Measurements from ENCODE around the gene MEOX2.

Gene MEOX2

DNA sequence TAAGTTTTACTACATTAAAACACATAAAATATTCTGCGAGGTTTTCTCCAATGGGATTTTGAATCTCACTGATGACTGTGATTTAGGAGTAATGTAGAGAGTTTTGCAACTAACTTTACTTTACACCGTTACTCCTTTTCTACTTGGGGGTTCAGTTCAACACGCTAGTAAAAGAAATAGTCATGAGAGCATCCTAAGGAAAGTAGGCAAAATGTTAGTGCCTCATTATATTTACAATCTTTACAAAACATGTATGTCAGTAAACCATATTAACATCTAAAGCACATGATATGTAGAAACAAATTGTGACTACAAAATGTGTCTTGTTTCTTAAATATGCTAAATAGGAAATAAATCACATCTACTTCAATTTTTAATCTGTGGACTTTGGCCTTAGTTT, 6.0 kb downstream of the MEOX2 start:
- no peak for DNase-seq

DNA sequence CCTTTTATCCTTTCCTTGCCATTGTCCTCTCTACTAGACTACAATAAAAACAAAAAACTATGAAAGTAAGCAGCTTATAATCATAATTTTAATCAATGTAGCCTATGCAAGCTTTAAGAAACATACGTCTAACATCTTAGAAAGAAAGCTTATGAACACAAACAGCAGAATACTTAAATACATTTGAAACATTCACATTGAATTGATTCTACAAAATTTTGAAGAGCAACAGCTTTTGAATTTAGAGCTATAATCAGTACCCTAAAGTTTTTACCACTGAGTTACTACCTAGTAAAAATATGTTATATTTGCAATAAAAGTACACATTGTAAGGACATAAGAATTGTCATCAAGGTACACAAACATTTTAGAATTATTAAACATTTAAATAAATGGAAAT, 7.2 kb downstream of the MEOX2 start:
- no peak for DNase-seq

DNA sequence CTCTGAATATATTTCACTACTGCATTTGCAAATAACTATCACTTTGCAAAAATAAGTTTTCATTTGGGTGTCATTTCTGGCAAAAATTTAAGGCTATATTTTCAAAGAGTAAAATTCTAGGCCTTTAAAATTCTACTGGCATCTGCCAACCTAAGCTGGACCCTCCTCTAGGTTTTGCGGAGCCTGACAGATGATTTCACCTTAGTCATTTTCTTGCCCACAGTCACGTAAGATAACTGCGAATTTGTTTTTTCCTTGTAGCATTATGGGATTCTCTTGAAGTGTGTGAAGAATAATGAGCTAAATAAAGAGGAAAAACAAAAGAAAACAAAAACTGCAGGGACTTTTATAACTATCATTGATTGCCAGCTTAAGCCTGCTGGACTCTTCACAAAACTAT, 7.8 kb downstream of the MEOX2 start:
- no peak for DNase-seq

DNA sequence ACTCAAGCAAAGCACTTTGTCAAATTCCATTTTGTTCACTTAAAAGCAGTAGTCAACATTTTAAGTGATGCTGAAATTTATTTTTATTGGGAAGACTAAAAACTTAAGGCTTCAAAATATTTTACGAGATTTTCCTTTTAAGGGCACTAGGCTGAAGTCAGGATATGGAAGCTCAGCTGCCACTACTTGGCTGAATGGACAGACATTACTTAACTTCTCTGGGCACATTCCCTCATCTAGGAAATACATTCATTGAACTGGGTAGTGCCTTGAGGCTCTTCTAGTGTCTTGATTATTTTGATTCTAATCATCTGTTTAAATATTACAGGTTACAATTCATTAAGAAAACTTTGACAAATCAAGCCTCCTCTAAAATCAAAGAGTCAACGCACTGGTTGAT, 11.1 kb downstream of the MEOX2 start:
- no peak for DNase-seq

DNA sequence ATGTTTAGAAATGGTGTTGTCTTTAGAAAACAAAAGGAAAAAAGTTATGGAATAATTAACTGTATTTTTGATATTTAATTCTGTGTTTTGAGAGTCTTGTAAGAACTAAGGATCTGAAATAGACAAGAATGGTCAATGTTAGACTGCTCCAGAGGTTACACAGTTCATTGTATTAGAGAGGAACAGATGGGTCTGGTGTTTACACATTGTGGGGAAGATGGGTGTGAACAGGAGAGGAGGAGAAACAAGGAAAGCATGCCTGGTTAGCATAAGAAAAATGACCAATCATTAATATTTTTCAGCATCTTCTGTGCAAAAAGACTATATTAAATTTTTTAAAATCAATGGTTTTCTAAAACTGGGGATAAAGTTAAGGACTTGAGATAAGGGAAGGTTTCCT, 11.9 kb downstream of the MEOX2 start:
- DNase-seq: no peak

DNA sequence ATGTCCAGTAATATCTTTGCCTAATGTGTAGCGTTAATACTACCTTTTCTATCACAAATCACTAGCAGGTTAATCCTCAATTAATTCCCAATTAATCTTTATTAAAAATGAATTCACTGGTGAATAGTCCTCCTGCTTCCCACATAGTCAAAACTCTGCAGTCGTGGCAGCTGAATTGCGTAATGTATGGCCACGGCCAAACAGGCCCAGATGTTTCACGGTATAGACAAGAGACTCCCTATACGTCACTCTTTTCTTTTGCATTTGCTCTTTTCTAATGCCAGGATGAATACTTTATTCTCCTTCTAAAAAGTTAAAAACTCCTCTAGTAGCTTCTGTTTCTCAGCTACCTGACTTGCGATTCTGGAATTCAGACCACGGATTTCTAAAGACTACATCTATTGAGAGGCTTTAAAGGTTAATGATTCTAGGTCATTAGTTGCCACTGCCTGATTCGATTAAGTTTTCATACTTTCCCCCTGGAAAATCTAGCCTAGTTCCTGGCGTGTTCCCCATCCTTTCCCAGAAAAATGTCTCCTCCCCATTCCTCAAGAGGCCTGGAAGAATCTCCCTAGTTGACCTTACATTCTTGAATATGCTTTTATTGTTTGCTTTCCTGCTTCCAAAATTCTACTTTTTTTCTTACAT, 16.9 kb downstream of the MEOX2 start:
- DNase-seq: no peak

DNA sequence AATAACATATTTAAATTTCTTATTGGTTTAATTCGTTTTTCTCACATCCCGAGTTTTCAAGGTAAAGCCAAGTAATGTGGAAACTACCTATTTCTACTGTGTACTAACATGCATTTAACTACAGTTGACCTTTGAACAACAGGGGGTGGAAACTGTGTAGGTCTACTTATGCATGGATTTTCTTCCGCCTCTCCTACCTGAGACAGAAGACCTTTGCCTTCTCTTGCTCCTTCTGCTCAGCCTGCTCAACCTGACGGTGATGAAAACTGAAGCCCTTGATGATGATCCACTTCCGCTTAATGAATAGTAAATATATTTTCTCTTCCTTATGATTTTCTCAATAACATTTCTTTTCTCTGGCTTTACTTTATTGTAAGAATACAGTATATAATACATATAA, 18.5 kb downstream of the MEOX2 start:
- DNase-seq: no peak

DNA sequence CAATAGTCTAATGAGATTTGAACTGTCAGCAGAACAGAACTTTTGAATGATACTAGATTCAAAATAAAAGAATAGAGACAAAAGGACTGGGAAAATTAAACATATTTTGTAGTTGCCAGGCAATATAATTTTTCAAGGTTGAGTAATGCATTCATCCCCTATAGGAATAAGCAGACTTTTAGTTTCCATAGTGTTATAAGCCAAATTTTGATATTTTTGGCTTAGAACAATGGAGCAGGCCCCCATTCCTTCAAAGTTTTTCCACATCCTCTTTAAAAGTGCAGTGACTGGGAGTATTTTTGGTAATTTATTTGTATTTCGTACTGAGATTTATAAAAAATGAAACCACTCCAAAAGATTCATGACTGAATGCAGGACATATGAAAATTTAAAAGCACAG, 24.0 kb downstream of the MEOX2 start:
- no peak for DNase-seq

DNA sequence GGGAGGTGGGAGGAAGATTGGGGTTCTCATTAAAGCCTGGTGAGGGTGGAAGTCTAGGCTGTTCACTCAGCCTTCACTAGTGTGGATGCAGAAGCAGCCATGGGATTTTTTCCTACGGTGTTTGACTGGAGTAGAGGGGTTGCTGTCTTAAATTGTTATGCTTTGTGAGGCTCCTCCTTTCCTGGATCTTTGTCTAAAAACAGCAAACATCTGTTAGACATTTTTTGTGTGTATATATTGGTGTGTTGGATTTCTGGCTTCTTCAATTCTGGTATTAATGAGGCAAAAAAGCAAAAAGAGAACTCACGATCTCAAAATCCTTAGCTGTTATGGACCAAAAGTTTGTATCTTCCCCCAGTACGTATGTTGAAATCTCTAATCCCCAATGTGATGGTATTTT, 28.2 kb downstream of the MEOX2 start:
- no peak for DNase-seq

DNA sequence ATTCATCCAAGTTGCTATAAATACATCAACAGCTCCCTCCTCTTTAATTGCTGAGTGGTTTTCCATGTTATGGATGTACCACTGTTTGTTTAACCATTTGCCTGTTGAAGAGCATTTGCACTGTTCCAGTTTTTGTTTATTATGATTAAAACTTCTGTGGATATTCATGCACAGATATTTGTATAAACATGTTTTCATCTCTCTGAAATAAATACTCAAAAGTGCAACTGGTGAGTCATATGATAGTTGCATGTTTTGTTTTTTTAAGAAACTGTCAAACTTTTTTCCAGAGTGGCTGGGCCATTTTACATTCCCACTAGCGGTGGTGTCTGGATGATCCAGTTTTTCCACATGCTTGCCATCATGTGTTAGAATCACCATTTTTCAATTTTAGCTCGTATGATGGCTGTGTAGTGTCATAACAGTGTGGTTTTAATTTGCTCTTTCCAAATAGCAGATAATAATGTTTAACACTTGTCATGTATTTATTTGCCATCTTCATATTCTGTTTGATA, 33.6 kb downstream of the MEOX2 start:
- DNase-seq: peak; percentile 16

DNA sequence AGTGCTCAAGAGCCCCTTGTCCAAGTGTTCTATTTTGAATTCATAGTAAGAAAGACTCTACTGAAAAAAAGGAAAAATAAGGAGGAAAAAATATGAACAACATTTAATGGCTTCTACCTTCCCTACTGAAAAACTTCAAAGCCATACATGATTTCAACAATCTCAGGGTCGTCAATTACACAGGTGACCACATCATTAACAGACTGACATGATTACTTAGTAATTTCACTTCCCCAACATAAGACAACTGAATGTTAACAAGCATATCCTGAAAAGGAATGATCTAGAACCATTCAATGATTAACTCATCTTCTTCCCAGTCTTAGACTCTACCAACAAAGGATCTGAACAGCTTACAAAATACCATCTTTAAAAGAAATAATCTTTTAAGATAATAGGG, 34.8 kb downstream of the MEOX2 start:
- DNase-seq: no peak

DNA sequence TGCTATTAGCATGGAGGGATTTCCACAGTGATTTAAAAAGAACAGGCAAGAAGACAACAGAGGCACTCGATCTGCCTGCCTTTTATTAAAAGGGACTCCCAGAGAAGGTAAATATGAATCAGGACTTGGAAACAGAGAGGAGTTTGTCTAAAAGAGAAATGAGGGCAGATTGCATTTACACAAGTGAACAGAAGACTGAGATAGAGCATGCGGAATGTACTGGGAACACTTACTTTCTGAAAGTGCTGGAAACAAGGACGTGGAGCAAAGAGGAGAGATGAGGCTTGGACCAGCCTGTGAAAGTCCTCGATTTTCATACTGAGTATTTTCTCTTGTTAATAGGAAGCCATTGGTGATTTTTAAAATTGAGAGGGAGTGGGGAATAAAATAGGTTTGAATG, 35.7 kb downstream of the MEOX2 start:
- no peak for DNase-seq

DNA sequence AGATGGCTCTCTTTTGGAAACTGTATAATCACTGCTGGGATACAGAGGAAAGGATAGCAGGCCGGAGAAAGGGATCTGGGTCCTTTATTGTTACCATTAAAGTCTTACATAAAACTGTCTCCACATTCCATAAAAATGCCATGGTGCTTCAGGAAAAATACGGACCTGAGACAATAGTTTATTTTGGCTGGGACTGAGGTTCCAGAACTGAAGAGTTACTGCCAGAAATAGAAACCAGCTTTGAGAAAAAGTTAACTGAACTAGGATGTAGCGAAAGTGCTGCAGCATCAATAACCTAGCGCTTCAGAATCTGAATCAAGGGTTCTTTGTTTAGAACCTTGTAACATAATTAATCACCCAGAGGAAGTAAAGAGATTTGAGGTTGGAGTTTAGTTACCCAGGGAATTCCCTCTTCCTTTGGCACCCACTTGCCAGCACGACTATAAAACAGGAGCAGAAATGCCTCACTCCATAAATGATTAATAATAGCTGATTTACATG, 38.0 kb downstream of the MEOX2 start:
- DNase-seq: no peak

DNA sequence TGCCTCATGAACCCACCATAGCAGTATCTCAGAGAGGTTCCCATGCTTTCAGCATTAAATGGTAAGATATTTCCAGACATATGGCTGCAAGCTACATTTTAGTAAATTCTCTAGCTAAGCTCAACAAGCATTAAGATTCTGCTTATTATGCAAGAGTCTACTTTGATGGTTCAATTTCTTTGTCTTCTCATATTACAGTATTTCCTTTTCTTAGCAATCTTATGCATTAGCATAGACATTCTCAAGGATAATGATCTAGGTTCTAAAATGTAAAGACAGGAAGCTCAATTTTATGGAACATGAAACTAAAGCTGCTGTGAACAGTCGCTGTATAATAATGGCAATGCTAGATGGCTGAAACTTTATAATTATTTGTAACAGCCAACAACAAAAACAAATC, 39.2 kb downstream of the MEOX2 start:
- no peak for DNase-seq

DNA sequence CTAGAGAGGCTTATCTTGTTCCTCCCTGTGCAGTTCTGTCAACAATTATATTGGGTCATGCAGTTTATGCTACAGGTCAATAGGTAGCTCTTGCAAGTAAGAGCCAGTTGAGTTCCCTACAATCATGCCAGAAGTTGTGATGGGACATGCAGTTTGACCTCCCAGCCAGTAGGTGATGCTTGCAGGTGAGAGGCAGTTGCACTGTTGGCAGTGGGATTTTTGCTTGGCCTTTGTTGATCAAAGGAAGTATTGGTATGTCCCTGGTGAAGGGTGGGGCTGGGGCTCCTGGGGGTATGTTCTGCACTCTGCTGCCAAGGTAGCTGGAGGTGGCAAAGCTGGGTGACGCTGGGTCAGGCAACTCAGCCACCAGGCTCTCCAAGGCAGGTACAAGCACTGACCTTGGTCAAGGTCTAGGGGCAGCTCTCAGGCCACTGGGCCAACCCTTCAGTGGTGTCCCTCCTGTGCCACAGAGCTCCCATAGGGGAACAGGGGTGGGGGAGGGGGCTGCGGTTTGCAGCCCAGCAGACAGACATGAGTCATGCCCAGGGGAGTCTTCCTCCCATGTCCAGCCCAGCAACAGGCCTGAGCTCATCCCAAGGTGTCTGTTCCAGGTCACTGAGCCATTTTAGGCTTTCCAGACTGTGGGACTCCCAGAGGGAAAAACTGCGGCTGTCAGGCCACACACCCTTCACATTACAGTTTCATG, 43.3 kb downstream of the MEOX2 start:
- no peak for DNase-seq

DNA sequence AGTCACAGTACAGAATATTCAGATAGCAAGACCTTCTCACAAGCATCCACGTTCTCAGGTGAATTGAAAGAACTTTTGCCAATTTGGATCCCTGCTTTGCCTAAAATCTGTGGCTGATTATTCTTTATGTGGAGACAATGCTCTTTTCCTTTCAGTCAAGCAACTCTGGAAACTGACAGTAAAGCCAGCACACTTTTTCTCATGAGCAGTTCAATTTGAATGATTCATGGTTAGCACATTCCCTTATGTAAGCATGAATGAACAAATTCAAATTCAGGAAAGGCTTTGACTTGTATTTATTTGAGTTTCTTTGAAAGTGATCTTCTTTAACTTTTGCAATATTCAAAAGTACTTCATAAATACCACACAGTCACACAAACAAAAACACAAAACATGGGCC, 57.6 kb downstream of the MEOX2 start:
- DNase-seq: no peak

DNA sequence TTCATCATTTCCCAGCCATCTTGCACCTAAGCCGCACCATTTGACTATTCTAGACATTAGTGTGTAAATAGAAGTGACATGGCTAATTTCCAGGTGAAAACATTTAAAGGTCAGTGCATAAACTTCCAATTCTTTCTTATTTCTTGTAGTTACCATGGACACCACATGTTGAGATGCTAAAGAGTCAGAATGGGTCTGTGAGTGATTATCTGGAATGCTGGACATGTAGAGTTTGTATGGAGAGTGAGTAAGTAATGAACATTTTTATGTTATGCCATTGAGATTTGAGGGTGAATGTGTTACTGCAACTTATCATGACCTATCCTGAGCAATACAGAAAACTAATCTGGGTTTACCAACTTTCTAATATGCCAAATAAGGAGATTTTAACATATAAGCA, 60.4 kb downstream of the MEOX2 start:
- DNase-seq: no peak

DNA sequence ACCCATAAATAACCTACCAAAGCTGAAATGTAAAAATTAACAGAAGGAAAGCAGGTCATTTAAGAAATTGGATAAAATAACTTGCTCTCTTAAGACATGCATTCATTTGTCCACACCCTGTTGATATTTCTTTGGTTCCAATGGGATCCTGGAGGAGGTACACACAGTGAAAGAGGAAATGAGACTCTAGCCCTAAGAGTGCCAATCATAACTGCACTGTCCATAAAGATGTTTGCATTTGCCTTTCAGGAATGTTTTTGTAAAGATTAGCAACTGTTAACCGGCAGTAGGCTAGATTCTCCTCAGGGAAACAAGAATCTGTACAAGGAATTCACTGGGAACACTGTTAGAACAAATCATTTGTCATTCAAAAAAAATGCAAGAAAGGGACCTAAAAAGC, 61.0 kb downstream of the MEOX2 start:
- no peak for DNase-seq

DNA sequence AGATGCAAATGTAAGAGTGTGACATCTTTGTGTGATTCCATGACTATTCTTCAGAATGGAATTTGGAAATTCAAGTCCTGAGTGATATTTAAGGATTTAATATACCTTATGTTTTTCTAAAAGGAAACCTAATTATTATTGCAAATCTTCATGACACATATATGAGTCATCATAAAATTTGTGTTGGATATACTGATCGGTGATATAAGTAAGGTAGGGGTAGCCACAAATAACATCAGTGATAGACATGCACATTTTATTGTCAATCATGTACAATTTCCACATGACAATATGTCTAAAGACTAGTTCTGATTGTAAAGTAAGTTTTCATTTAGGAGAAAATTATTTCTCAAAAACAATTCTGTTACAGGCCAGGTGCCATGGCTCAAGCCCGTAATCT, 65.0 kb downstream of the MEOX2 start:
- DNase-seq: no peak

DNA sequence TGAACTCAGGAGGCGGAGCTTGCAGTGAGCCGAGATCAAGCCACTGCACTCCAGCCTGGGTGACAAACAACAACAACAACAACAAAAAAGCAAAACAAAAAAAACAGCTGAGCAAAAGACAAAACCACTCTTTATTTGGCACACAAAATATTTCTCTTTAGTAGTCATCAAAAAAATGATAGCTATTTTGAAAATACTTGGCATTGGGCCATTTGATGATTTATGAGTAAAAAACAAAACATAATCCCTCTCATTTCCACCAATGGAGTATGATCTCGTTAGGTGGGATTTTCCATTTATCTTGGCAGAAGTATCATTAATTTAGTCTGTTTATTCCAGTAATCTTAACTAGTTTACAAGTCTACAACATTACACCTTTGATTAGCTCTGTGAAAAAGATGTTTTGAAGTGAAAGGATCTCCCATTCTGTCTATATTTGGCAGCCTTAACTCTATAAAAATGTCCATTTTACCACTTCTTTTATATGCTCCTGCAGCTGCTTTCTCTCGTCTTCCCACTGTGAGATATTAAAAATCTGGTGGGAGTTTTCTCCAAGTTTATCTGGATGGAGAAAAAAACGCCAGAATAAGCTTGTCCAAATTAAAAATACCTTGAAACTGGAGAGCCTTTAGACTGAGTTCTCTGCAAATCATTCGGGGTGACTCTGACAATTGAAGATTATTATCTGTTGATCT, 65.8 kb downstream of the MEOX2 start:
- DNase-seq: no peak

DNA sequence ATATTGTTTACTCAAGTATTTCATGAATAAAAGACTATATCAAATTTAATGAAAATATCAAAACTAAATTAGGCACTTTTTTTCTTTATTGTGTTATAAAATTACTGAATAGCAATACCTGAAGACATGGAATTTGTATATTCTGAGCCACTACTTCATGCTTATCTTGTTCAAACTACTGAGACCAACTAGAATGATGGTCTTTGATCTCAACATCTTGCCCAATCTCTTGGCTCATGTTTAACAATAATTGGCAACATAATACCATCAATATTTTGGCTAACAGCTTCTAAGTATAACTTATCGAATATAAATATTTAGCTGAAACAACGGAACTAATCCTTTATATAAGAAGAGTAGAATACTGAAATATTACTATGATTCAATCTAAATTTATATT, 68.2 kb downstream of the MEOX2 start:
- no peak for DNase-seq

DNA sequence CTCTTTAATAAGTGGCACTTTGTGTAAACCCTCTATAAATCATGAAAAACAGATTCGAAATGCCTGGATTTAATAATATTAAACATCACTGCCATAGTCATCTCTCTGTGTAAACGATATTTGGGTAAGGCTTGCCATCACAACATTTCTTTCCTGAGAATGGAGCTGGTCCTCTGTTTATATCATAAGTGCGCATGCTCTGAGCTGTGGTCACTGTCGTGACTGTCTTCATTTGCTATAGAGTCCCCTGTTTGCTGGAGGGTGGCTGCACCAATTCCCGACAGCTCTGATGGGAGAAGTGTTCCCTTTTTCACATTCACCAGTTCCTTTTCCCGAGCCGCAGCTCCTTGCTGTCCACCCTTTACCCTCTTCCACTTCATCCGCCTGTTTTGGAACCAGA, 74.3 kb downstream of the MEOX2 start:
- DNase-seq: no peak

DNA sequence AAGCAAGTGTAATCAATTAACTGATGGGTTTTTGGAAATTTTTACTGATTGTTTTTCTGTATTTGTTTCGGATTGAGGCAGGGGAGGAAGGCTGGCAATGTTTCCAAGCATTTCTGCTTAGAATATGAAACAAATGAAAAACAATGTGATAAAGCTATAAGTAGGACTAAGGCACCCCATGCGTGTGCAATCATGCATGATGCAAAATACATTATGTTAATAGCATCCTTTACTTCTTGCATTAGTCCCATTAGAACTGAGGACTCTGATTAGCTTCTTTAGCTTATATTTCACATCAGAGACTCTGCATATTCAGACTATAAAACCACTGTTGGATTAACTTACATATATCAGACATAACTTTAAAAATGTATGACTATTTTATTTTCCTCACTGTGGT, 76.0 kb downstream of the MEOX2 start:
- no peak for DNase-seq

DNA sequence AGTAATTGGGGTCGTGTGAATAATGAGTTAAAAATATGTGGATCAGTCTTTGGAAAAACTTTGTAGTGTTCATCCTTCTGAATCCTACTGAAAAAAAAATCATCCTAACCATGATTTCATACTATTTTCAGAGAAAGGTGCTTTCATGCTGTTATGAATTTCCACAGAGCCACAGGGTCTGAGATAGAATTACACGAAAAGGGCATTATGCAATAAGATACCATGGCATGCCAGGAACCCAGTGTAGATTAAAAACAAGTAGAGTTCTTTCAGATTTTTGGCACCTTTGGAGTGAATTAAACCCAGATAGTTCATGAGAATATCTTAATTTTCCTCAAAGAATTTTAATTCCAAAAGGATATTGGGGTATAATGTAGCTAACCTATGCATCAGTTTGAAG, 77.2 kb downstream of the MEOX2 start:
- no peak for DNase-seq
